Pancreas (tissue), 10 donors: ENCODE data around the gene ANKRD53. TPM values are rescaled to one million over a fixed set of nuclear protein-coding genes. Genes with fewer than 3 reads are reported as not detected.
A peak's percentile ranks its signal among the peaks of the same experiment; 100 is the strongest.

Experiments used
- ATAC-seq, 4 donors: fragments of 200-7000 bp; cut with Tn5 transposase; one replicate each; pipeline versions ENCODE4 v1.8.0 to v1.9.1; 2020; ENCODE audit warnings: mild to moderate bottlenecking in 4 of 4, moderate library complexity in 4 of 4
- DNase-seq, 6 donors: peaks; one replicate each; pipeline ENCODE4 v3.0.0-alpha.2; 2020
- FAIRE-seq: peaks from 2 replicates; lab custom pipeline; 2012; peaks lifted over from hg19 to GRCh38; lab: Jason Lieb, UNC
- H3K27ac ChIP-seq, 4 donors: fragments of 200-600 bp; sonication (generic); 1 replicate in 3 of 4; 2 replicates in 1 of 4; pipeline versions ENCODE4 v1.5.0 to v1.8.0; 2020
- H3K27me3 ChIP-seq, 4 donors: fragments of 200-600 bp; one replicate each; pipeline ENCODE4 v1.8.0; 2021
- H3K36me3 ChIP-seq, 3 donors: fragments of 200-600 bp; sonication (generic) in 1 of 3; one replicate each; pipeline versions ENCODE4 v1.5.0 to v1.8.0; 2020 to 2021
- H3K4me1 ChIP-seq, 3 donors: fragments of 200-600 bp; one replicate each; pipeline ENCODE4 v1.8.0; 2021
- H3K4me3 ChIP-seq, 4 donors: fragments of 200-600 bp; sonication (generic) in 2 of 4; one replicate each; pipeline versions ENCODE4 v1.5.0 to v1.8.0; 2020 to 2021
- H3K9me3 ChIP-seq, 4 donors: fragments of 200-600 bp; one replicate each; pipeline ENCODE4 v1.8.0; 2021
- WGBS, 2 donors: extraction: QIAGEN DNeasy Blood & Tissue Kit; methylation state at CpG; one replicate each; pipeline ENCODE4 v1.1.7; 2013; 5-methylcytosine and 5-hydroxymethylcytosine counted together
- intact Hi-C, 3 donors: fragments of 100-400 bp; cut with DNase I; formaldehyde crosslinking; loops; one replicate each; pipeline versions ENCODE4 v1.11.1 to v1.14.2; 2022
- polyA plus RNA-seq, 2 donors: library from polyadenylated mRNA; stranded (reverse); fragments of 200-250 nt; gene quantifications; one replicate each; pipeline ENCODE4 v1.2.3, GENCODE V29; 2013
- total RNA-seq, 6 donors: library from RNA; stranded (reverse); fragmentation: NEBNext Ultra II Directional in 4 of 6; extraction: Animal tissue kit (Norgen Biotek cat#: 25700) in 4 of 6; gene quantifications; one replicate each; pipeline versions ENCODE4 v1.2.1 to v1.2.4, GENCODE V29; 2021 to 2023
- TF ChIP-seq, protein P1 (sequence below), 4 donors: fragments of 200-600 bp; sonication (generic) in 3 of 4; IDR thresholded peaks; one replicate each; pipeline versions ENCODE4 v1.5.0 to v1.8.0; 2021; ENCODE audit warnings: antibody characterized with exemption in 4 of 4
- donor health status: healthy with polysubstance abuse.
- donor health status: DM: no; HTN: no; CAD: no; lungs with moderate emphysema.
- donor health status: DM: no; HTN: no; CAD: no.
- donor health status: control.
- donor health status: control.
- donor health status: Bipolar disorder and iron deficiency.
- donor health status: DM: yes; HTN: yes; CAD: no.
- donor health status: DM: no; HTN: no; CAD: no.
- donor health status: DM: no; HTN: no; CAD: no.
- donor health status: DM: yes; HTN: yes; CAD: no.

The ANKRD53 gene
- total and polyA plus RNA-seq, 8 donors: 3.5 to 10.2 (median 6.8) TPM

DNA sequence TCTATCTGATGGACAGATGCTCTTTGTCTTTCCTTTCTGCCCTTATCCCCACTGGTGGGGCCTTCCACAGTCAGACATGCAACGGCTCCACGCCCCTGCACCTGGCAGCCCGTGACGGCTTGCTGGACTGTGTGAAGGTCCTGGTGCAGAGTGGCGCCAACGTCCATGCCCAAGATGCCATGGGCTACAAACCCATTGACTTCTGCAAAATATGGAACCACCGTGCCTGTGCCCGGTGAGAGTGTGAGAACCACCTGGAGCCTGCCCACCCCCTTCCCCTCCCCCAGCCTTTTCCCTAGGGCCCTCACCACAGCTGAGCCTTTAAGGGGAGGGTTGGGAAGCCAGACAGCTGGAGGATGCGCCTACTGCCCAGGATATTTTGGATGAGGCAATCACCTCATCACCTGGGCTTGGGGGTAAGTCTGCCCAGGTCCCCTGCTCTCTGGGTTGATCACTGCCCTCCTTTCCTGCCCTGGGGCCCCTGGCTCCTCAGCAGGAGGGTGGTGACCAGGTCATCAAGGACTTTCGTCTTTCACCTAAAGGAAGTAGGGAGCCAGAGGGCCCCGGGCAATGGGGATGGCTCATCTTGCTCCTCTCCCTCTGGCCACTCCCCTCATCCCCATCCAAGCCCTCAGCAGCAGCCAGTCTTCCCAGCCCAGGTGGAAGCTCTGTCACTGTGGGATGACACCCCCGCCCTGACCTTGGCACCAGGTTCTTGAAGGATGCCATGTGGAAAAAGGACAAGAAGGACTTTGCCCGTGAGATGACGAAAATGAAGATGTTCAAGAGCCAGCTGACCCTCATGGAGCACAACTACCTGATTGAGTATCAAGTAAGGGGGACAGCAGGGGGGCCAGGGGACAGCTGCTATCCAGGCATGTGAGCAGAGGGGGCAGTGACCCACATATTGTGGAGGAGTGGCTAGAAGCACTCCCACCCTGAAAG lies 3.7 kb downstream of the ANKRD53 start:
- Histone ChIP-seq H3K9me3 (no peaks in the 10 kb centered on the region), H3K36me3 (peaks cover 0 to 13% (median 0%) of the 10 kb centered on the region in 3 donors), H3K4me1 (peaks cover 5 to 8% (median 5%) of the 10 kb centered on the region in 3 donors), H3K27me3 (no peaks in the 10 kb centered on the region), H3K27ac (no peak overlapping the region), H3K4me3 (no peak overlapping the region)
- FAIRE-seq (no peak), DNase-seq (peak in 2 of 6 donors; percentile 9 to 12), ATAC-seq (no peak)
- intact Hi-C loops: no loop called here
- 90% methylated on average over 14 of the region's 14 CpGs for WGBS, 2 donors
- TF ChIP-seq, protein P1, sequence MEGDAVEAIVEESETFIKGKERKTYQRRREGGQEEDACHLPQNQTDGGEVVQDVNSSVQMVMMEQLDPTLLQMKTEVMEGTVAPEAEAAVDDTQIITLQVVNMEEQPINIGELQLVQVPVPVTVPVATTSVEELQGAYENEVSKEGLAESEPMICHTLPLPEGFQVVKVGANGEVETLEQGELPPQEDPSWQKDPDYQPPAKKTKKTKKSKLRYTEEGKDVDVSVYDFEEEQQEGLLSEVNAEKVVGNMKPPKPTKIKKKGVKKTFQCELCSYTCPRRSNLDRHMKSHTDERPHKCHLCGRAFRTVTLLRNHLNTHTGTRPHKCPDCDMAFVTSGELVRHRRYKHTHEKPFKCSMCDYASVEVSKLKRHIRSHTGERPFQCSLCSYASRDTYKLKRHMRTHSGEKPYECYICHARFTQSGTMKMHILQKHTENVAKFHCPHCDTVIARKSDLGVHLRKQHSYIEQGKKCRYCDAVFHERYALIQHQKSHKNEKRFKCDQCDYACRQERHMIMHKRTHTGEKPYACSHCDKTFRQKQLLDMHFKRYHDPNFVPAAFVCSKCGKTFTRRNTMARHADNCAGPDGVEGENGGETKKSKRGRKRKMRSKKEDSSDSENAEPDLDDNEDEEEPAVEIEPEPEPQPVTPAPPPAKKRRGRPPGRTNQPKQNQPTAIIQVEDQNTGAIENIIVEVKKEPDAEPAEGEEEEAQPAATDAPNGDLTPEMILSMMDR (IDR thresholded peaks at IDR 0.05): no peak

DNA sequence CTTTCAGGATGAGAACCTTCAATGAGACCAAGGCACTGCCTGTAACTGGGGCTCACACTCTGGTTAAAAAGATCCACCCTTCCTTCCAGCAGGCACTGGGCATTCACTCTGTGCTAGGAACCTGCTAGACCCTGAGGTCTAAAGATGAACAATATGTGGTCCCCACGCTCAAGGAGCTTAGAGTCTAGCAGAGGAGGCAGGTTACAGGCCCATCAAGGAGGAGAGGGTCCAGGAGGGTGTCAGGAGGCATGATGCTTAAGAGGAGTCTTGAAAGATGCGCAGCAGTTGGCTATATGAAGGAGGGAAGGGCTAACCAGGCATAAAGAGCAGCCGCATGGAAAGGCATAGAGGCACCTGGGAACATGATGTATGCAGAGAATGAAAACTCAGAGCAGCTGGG lies 4.5 kb downstream of the ANKRD53 start:
- WGBS, 2 donors: 87 to 90% methylated on average over 3 of the region's 3 CpGs
- Histone ChIP-seq H3K36me3 (peaks cover 0 to 15% (median 0%) of the 10 kb centered on the region in 3 donors), H3K4me3 (no peak overlapping the region), H3K27me3 (no peaks in the 10 kb centered on the region), H3K27ac (no peak overlapping the region), H3K9me3 (no peaks in the 10 kb centered on the region), H3K4me1 (peaks cover 0 to 3% (median 2%) of the 10 kb centered on the region in 3 donors)
- DNase-seq (peak in 1 of 6 donors; percentile 5), FAIRE-seq (no peak), ATAC-seq (no peak)
- TF ChIP-seq, protein P1 (IDR thresholded peaks at IDR 0.05): no peak
- intact Hi-C loops: no loop called here

DNA sequence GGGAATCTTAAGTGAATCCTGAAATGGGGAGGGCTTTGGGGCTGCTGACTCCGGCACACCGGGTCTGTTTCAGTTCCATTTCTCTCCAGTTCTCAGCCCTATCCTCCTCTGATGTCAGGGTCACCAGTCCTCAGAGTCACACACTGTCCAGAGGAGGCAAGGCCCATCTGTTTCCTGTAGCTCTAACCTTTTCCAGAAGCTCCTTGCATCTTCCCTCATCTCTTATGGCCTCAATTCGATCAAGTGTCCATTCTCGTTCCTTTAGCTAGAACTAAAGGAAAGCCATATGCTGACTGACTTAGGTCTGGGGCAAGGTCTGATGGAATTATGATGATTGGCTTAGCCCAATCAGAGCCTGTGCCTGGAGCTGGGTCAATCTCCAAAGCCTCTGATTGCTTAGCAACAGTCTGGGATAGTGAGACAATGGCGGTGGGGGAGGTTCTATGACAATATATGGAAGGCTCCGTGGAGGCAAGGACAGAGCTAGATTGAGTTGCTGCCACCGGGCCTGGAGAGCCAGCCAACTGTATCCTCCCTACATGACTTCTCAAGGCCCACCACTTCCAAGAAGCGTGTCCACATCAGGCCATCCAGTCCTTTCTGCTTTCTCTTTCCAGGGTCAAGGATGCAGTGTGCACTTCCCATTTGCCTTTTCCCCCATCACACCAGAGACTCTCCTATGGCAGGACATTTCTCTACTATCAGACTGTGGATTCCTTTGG lies 5.2 kb downstream of the ANKRD53 start:
- no peaks in the 10 kb centered on the region for H3K9me3 ChIP-seq
- no peak for FAIRE-seq
- no peak overlapping the region for H3K4me3 ChIP-seq
- peak in 2 of 6 donors; percentile 7 to 8 for DNase-seq
- intact Hi-C loops: no loop called here
- no peaks in the 10 kb centered on the region for H3K27me3 ChIP-seq
- H3K4me1 ChIP-seq: no peaks in the 10 kb centered on the region
- ATAC-seq: no peak
- H3K27ac ChIP-seq: no peak overlapping the region
- WGBS, 2 donors: 87 to 90% methylated on average over 8 of the region's 8 CpGs
- TF ChIP-seq, protein P1 (IDR thresholded peaks at IDR 0.05): no peak
- H3K36me3 ChIP-seq: peaks cover under 1 to 22% (median 5%) of the 10 kb centered on the region in 3 donors

DNA sequence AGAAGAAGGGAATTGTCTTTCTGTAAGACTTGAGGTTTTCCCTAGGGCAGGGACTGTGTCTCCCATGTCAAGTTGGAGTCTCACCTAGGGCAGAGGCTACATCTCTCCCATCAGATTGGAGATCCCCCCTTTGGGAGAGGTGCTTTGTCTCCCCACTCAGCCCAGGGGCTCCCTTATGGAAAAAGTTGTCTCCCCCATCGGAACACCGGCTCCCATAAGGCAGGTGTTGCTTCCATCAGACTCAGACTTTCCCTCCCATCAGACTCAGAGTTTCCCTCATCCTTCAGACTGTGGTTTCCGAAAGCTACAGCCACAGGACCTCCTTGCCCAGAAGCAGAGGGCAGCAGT lies 5.8 kb downstream of the ANKRD53 start:
- DNase-seq (peak in 1 of 6 donors; percentile 3), FAIRE-seq (no peak), ATAC-seq (no peak)
- Histone ChIP-seq H3K36me3 (peaks cover 4 to 27% (median 10%) of the 10 kb centered on the region in 3 donors), H3K9me3 (no peaks in the 10 kb centered on the region), H3K27me3 (no peaks in the 10 kb centered on the region), H3K4me3 (no peak overlapping the region), H3K4me1 (no peaks in the 10 kb centered on the region), H3K27ac (no peak overlapping the region)
- TF ChIP-seq, protein P1 (IDR thresholded peaks at IDR 0.05): no peak
- 85% methylated on average over 3 of the region's 3 CpGs for WGBS, 2 donors
- intact Hi-C loops: no loop called here
